ENCODE measurements around the gene GPC1. TPM values are rescaled to one million over a fixed set of nuclear protein-coding genes. Genes with fewer than 3 reads are reported as not detected.

The GPC1 gene
- total RNA-seq, 1 donor from 2014 or later = 88.0 TPM

- H3K9me3 Mint-ChIP-seq = no peaks in the 10 kb centered on the region
Measured at GRCh38 chr2:240388471-240389301, 46.8 kb upstream of the GPC1 start.

GRCh38 chr2:240389302-240389805, 46.1 kb upstream of the GPC1 start:
- H3K4me3 Mint-ChIP-seq = no peak overlapping the region
- H3K36me3 Mint-ChIP-seq = no peaks in the 10 kb centered on the region
- peaks cover 3% of the 10 kb centered on the region for H3K4me1 Mint-ChIP-seq
- no peak for TF ChIP-seq CTCF (IDR thresholded peaks at IDR 0.05; ENCODE audit: unreplicated experiment)
- no peak for DNase-seq (ENCODE audit: low spot score in 2 of 2, unreplicated experiment in 2 of 2)
- H3K27ac Mint-ChIP-seq = no peak overlapping the region
- no peaks in the 10 kb centered on the region for H3K27me3 Mint-ChIP-seq (ENCODE audit: low read depth)
- no peaks in the 10 kb centered on the region for H3K9me3 Mint-ChIP-seq

More at GRCh38 chr2:240388471-240389301, 46.8 kb upstream of the GPC1 start:
- H3K4me1 Mint-ChIP-seq = peaks cover 3% of the 10 kb centered on the region
- DNase-seq (ENCODE audit: low spot score in 2 of 2, unreplicated experiment in 2 of 2) = no peak
- no peak overlapping the region for H3K4me3 Mint-ChIP-seq
- no peaks in the 10 kb centered on the region for H3K36me3 Mint-ChIP-seq
- no peak overlapping the region for H3K27ac Mint-ChIP-seq
- no peak for TF ChIP-seq CTCF (IDR thresholded peaks at IDR 0.05; ENCODE audit: unreplicated experiment)
- peaks cover 3% of the 10 kb centered on the region for H3K27me3 Mint-ChIP-seq (ENCODE audit: low read depth)

GRCh38 chr2:240390091-240391073, 45.1 kb upstream of the GPC1 start:
- Mint-ChIP-seq H3K27ac (peak overlapping the region; percentile 76), H3K4me1 (peaks cover 3% of the 10 kb centered on the region), H3K9me3 (no peaks in the 10 kb centered on the region), H3K36me3 (no peaks in the 10 kb centered on the region), H3K27me3 (ENCODE audit: low read depth) (no peaks in the 10 kb centered on the region), H3K4me3 (no peak overlapping the region)
- TF ChIP-seq CTCF (IDR thresholded peaks at IDR 0.05; ENCODE audit: unreplicated experiment) = no peak
- DNase-seq (ENCODE audit: low spot score in 2 of 2, unreplicated experiment in 2 of 2) = no peak

GRCh38 chr2:240391111-240392051, 44.1 kb upstream of the GPC1 start:
- Mint-ChIP-seq H3K27ac (no peak overlapping the region), H3K27me3 (ENCODE audit: low read depth) (no peaks in the 10 kb centered on the region), H3K4me3 (no peak overlapping the region), H3K36me3 (no peaks in the 10 kb centered on the region), H3K9me3 (no peaks in the 10 kb centered on the region), H3K4me1 (peaks cover 3% of the 10 kb centered on the region)
- TF ChIP-seq CTCF (IDR thresholded peaks at IDR 0.05; ENCODE audit: unreplicated experiment) = no peak
- DNase-seq (ENCODE audit: low spot score in 2 of 2, unreplicated experiment in 2 of 2) = no peak

Measured in mesothelial cell of epicardium (in vitro differentiated cells).